Ectodermal cell (in vitro differentiated cells): ENCODE measurements around the gene RHBDL1.

Source experiments
- H3K27ac ChIP-seq: 2 replicates; pipeline ENCODE4 v1.7.0; 2013; ENCODE audit warnings: mild to moderate bottlenecking, low read depth, low read length; ENCODE audit not compliant: insufficient read depth, poor library complexity, severe bottlenecking
- H3K27me3 ChIP-seq: 2 replicates; pipeline ENCODE4 v1.7.0; 2013; ENCODE audit warnings: mild to moderate bottlenecking, low read length; ENCODE audit not compliant: insufficient read depth, control insufficient read depth, poor library complexity, severe bottlenecking
- H3K36me3 ChIP-seq: one replicate; pipeline ENCODE4 v1.7.0; 2013; ENCODE audit warnings: low read length; ENCODE audit not compliant: control insufficient read depth, insufficient read depth
- H3K4me1 ChIP-seq: one replicate; pipeline ENCODE4 v1.7.0; 2013; ENCODE audit warnings: low read length; ENCODE audit not compliant: control insufficient read depth, insufficient read depth
- H3K4me3 ChIP-seq: 2 replicates; pipeline ENCODE4 v1.7.0; 2013; ENCODE audit warnings: low read depth, low read length, control low read depth; ENCODE audit not compliant: insufficient read depth
- H3K9me3 ChIP-seq: 2 replicates; pipeline ENCODE4 v1.7.0; 2013; ENCODE audit warnings: mild to moderate bottlenecking, low read length, moderate library complexity; ENCODE audit not compliant: control insufficient read depth
- WGBS, 2 experiments: methylation state at CpG; one replicate each; pipeline ENCODE4 v1.1.7; 2013; ENCODE audit warnings: missing lambda C conversion rate in 2 of 2; 5-methylcytosine and 5-hydroxymethylcytosine counted together

Gene RHBDL1

GRCh38 chr16:646679-647172 lies 28.7 kb upstream of the RHBDL1 start:
- Histone ChIP-seq H3K9me3 (no peaks in the 10 kb centered on the region), H3K36me3 (no peaks in the 10 kb centered on the region), H3K27ac (no peak overlapping the region), H3K4me1 (no peaks in the 10 kb centered on the region), H3K27me3 (peaks cover 26% of the 10 kb centered on the region), H3K4me3 (no peak overlapping the region)
- WGBS, 2 experiments = 94 to 95% methylated on average over 22 of the region's 22 CpGs

- Histone ChIP-seq H3K36me3 (no peaks in the 10 kb centered on the region), H3K4me3 (no peak overlapping the region), H3K27ac (no peak overlapping the region), H3K4me1 (no peaks in the 10 kb centered on the region), H3K9me3 (no peaks in the 10 kb centered on the region), H3K27me3 (peaks cover 19% of the 10 kb centered on the region)
- 94 to 96% methylated on average over 25 of the region's 25 CpGs for WGBS, 2 experiments
These were observed 28.1 kb upstream of the RHBDL1 start for GRCh38 chr16:647173-647902.

- H3K4me3 ChIP-seq = peak overlapping the region; percentile 70
- H3K27me3 ChIP-seq = peaks cover 11% of the 10 kb centered on the region
- no peaks in the 10 kb centered on the region for H3K36me3 ChIP-seq
- H3K4me1 ChIP-seq = no peaks in the 10 kb centered on the region
- 55 to 60% methylated on average over 24 of the region's 24 CpGs for WGBS, 2 experiments
- no peaks in the 10 kb centered on the region for H3K9me3 ChIP-seq
- H3K27ac ChIP-seq = no peak overlapping the region
These were observed 27.2 kb upstream of the RHBDL1 start for GRCh38 chr16:648071-648780.

GRCh38 chr16:648781-649589 lies 26.5 kb upstream of the RHBDL1 start, which contains the start of gene WDR90:
WDR90 (plus strand) TSS chr16:649365; CDS start chr16:649417, 52 bp downstream.
- no peak within 1 kb of the TSS for H3K27ac ChIP-seq
- no peaks in the 10 kb centered on the region for H3K9me3 ChIP-seq
- peak within 1 kb of the TSS; percentile 70 for H3K4me3 ChIP-seq
- H3K4me1 ChIP-seq = no peaks in the 10 kb centered on the region
- peaks cover 3% of the 10 kb centered on the region for H3K27me3 ChIP-seq
- H3K36me3 ChIP-seq = no peaks in the 10 kb centered on the region
- 2 to 3% methylated on average over 91 of the region's 91 CpGs for WGBS, 2 experiments

- Histone ChIP-seq H3K27me3 (no peaks in the 10 kb centered on the region), H3K4me3 (peak overlapping the region; percentile 70), H3K36me3 (peaks cover under 1% of the 10 kb centered on the region), H3K9me3 (no peaks in the 10 kb centered on the region), H3K27ac (no peak overlapping the region), H3K4me1 (no peaks in the 10 kb centered on the region)
- WGBS, 2 experiments = 10 to 11% methylated on average over 44 of the region's 44 CpGs
These were observed 25.8 kb upstream of the RHBDL1 start for GRCh38 chr16:649631-650030.

DNA sequence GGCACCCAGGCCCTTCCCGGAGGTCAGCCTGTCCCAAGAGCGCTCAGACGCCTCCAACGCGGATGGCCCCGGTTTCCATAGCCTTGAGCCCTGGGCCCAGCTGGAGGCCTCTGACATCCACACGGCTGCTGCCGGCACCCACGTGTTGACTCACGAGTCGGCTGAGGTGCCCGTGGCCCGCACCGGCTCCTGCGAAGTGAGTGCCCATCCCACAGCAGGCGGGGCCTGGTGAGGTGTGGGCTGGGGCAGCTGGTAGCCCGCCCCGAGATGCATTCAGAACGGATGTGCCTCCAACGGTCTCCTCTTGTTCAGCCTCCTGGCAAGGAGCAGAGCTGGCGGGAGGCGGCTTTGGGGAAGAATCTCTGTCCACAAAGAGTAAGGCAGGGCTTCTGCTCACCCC lies 23.6 kb upstream of the RHBDL1 start:
- Histone ChIP-seq H3K36me3 (peaks cover 4% of the 10 kb centered on the region), H3K27ac (no peak overlapping the region), H3K9me3 (no peaks in the 10 kb centered on the region), H3K27me3 (no peaks in the 10 kb centered on the region), H3K4me3 (no peak overlapping the region), H3K4me1 (no peaks in the 10 kb centered on the region)
- 95% methylated on average over 22 of the region's 22 CpGs for WGBS, 2 experiments

GRCh38 chr16:652454-653305 lies 22.8 kb upstream of the RHBDL1 start:
- no peaks in the 10 kb centered on the region for H3K4me1 ChIP-seq
- WGBS, 2 experiments = 93 to 95% methylated on average over 28 of the region's 28 CpGs
- peaks cover 4% of the 10 kb centered on the region for H3K36me3 ChIP-seq
- no peak overlapping the region for H3K27ac ChIP-seq
- no peak overlapping the region for H3K4me3 ChIP-seq
- no peaks in the 10 kb centered on the region for H3K27me3 ChIP-seq
- H3K9me3 ChIP-seq = no peaks in the 10 kb centered on the region

- Histone ChIP-seq H3K27ac (no peak overlapping the region), H3K4me3 (no peak overlapping the region), H3K9me3 (no peaks in the 10 kb centered on the region), H3K27me3 (no peaks in the 10 kb centered on the region), H3K4me1 (no peaks in the 10 kb centered on the region), H3K36me3 (peaks cover 4% of the 10 kb centered on the region)
- WGBS, 2 experiments = 92 to 96% methylated on average over 12 of the region's 12 CpGs
These were observed 21.4 kb upstream of the RHBDL1 start for GRCh38 chr16:654034-654433.

DNA sequence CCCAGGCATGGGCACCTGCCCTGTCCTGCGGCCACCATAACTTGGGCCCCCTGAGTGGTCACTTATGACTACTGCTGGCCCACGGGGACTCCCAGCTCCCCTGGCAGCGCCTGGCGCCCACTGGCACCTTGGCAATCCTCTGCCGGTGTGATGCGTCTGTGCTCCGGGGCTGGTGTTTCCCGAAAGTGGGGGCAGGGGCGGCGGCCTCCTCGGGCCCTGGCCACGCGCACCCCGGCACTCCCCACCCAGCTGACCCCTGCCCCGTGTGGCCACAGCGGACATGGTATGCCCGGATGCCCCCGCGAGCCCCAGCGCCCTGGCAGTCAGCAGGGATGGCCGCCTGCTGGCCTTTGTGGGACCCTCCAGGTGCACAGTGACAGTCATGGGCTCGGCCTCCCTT lies 18.0 kb upstream of the RHBDL1 start:
- no peaks in the 10 kb centered on the region for H3K9me3 ChIP-seq
- peaks cover 4% of the 10 kb centered on the region for H3K36me3 ChIP-seq
- no peak overlapping the region for H3K27ac ChIP-seq
- no peaks in the 10 kb centered on the region for H3K27me3 ChIP-seq
- H3K4me3 ChIP-seq = no peak overlapping the region
- 94 to 95% methylated on average over 22 of the region's 22 CpGs for WGBS, 2 experiments
- peaks cover 6% of the 10 kb centered on the region for H3K4me1 ChIP-seq
